GM18505 (cell line): ENCODE measurements around the gene MRPL39.

Source experiments
- ATAC-seq: cut with Tn5 transposase; IDR thresholded peaks from one replicate; pipeline ENCODE4 v1.9.1; 2021; ENCODE audit not compliant: unreplicated experiment
- POLR2A ChIP-seq: IDR thresholded peaks from 4 replicates; pipeline ENCODE4 v1.6.1; 2011; ENCODE audit warnings: borderline replicate concordance; ENCODE audit not compliant: insufficient read depth, insufficient read length; ENCODE audit errors: extremely low read depth

The MRPL39 gene

DNA sequence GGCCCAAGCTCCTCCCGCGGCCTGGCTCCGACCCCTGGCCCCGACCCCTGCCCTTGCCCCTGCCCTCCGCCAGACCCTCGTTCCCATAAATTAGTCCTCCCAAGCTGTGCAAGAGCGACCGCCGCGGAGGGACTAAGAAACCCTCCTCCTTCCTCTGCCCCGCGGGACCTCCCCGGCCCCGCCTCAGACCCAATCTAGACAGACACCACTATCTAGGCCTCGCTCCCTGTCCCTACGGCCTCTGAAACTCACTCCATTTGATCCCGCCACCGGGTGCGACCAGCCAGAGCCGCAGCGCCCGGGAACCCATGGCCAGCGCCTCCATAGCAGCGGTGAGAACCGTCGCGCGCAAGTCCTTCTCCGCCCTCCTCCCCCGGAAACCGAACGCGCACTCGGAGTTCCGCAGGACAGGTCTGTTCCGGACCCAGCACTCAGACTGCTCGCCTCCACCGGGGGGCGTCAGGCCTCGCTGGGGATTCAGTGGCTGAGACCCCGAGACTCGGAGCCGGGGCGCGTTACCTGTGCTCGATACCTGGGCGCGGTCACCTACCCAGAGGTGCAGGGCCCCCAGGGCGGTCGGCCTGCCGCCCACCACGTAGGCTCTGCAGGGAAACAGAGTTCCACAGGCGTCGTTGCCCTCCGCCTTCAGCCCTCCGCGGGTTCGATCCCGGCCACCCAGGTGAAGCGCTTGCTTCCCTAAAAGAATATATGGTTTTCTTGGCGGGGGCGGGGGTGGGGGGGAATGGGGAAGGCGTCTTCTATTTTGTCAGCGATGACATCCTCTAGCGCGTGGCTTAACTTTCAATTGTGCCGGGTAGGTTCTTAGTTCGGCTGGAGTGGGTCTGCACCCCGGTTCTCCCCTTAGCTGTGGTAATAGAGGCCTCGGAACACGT is at the start of gene MRPL39:
Gene MRPL39 (minus strand): TSS at position 331 of the 893 bp plus-strand sequence. CDS start 6 bp downstream, at position 325.
- peak; percentile 90 for TF ChIP-seq POLR2A
- peak; percentile 96 for ATAC-seq

DNA sequence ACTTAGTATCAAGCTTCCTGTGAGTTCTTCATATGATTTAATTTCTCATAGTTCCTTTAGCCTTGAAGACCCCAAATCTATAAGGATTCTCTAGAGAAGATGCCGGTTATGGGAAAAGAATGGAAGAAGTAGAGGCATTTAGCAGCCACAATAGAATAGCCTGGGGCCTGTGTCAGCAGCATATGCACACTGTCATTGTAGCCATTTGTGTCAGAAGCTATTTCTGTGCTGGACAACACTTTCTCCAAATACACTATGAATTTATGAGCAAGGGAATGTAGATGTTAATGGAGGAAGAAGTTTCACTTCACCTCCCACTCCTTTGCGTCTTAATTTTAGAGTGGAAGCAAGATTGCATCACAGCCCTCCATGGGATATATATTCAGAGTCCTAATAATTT is 49.1 kb upstream of the MRPL39 start:
- ATAC-seq = no peak
- no peak for TF ChIP-seq POLR2A

DNA sequence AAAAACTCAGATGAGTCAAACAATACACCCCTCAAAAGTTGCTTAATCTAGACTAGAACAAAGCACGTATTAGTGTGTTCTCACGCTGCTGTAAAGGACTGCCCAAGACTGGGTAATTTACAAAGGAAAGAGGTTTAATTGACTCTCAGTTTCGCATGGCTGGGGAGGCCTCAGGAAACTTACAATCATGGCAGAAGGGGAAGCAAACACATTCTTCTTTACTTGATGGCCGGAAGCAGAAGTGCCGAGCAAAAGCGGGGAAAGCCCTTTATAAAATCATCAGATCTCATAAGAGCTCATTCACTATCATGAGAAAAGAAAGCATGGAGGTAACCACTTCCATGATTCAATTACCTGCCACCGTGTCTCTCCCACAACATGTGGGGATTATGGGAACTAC is 41.9 kb upstream of the MRPL39 start:
- TF ChIP-seq POLR2A = no peak
- ATAC-seq = no peak

DNA sequence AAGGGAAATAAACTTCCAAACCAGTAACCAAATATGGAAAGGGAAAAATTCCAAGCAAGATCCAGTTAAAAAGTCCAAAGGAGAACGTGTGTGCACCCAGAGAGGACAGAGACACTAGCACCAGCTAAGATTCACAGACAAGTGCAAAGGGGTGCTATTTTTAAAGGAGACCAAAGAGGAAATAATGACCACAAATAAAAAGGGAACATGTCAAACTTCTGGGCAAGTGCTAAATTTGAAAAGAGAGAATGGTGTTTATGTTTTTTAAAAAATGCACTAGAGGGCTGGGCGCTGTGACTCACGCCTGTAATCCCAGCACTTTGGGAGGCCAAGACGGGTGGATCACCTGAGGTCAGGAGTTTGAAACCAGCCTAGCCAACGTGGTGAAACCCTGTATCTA is 40.4 kb upstream of the MRPL39 start:
- ATAC-seq = no peak

DNA sequence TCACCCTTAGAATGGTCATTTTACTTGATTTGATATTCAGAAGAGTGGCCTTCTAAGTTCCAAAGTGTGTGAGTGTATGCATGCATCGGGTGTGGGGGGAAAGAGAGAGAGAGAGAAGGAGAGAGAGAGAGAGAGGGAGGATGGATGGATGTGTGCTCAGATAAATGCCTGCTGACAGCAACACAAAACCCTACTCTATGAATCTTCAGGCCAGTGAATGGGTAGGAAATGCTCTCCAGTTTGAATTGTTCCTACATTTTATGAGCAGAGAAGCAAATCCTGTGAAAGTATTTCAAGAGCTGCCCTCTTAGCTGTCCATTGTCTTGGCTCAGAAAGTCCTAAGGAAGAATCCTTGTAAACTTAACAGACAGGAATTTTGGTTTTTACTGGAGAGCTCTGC is 39.2 kb upstream of the MRPL39 start:
- no peak for ATAC-seq
- TF ChIP-seq POLR2A = no peak

More for the DNA sequence above, 40.4 kb upstream of the MRPL39 start:
- TF ChIP-seq POLR2A = no peak

DNA sequence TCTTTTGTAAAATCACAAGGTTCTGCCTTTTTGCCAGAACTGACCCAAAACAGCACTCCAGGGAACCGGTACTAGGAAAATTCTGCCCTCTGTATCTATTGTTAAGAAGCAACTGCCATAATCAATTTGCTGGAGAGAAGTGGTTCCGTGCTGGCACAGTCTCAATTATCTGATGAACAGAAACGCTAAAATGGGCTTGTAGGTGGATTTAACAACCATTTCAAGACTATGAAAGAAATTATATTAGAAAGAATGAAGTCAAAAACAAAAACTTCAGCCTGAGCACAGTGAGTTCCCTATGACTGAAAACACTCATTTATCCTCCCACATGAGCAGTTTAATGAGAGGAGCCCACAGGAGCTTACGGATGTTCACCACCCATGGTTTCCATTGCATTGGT is 36.2 kb upstream of the MRPL39 start:
- TF ChIP-seq POLR2A = no peak
- no peak for ATAC-seq

DNA sequence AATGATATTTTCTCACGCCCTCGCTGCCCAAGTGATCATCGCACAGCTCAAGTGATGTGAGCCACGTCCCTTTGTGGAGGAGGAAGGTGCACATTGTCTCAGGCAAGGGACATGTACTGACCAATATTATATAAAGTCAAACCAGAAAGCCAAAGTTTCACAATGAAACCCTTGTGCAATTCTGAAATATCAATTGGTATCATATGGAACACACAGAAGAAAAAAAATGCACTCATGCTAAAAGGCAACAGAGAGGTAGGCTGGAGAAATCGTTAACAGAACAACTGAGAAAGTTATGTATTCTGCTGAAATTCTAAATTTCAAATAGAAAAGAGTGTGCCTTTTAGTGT is 33.6 kb upstream of the MRPL39 start:
- ATAC-seq = no peak
- TF ChIP-seq POLR2A = no peak

DNA sequence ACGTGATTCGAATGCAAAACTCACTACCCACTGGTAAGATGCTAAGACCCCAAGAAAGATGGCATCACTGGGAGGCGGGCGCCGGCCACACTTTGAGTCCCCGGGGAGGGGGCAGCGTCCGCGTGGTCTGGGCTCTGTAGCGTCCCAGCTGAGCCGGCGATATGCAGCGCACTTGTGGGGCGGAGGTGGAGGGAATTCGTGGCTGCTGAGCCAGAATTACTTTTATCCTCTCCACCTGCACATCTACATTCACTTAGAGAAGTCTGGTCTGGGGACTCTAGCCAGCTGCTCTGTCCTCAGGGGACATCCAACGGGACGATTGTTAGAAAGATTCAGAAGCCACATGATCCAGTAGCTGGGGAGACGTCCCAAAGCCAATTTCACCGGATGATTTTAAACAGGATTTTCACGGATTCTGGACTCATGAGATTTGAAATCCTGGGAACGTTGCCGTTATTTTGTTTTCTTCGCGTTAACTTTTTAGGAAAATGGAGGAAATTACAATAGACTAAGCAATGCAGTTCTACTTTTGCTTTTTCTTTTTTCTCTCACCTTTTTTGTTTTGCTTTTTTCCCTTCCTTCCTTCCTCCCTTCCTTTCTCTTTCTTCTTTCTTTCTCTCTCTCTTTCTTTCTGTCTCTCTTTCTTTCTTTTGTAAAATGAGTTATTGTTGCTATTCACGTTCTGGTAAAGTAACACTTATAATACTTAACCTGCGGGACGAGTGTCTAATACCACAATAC is 33.1 kb upstream of the MRPL39 start:
- TF ChIP-seq POLR2A = no peak
- ATAC-seq = peak; percentile 26

DNA sequence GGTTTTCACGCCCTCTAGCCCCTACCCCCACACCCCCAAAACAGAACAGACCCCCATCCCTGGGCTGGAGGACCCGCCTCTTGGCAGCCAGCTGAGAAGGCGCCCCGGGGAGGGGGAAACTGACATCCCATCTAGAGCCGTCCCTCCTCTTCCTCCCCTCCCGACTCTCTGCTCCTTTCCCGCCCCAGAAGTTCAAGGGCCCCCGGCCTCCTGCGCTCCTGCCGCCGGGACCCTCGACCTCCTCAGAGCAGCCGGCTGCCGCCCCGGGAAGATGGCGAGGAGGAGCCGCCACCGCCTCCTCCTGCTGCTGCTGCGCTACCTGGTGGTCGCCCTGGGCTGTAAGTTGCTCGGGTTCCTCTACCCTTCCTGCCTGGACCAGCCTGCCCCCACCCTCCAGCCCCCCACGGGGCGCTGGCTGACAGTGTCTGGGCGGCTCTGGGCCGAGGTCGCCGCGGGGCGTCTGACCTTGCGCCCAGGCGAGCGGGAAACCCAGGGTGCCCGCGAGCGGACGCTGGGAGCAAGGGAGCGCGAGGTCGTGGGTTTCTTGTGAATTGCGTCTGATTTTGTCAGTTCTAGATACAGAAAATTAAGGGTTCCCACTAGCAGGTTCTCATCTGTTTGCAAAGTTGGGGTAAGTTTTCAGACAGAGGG is 32.4 kb upstream of the MRPL39 start:
- ATAC-seq = peak; percentile 77
- no peak for TF ChIP-seq POLR2A

DNA sequence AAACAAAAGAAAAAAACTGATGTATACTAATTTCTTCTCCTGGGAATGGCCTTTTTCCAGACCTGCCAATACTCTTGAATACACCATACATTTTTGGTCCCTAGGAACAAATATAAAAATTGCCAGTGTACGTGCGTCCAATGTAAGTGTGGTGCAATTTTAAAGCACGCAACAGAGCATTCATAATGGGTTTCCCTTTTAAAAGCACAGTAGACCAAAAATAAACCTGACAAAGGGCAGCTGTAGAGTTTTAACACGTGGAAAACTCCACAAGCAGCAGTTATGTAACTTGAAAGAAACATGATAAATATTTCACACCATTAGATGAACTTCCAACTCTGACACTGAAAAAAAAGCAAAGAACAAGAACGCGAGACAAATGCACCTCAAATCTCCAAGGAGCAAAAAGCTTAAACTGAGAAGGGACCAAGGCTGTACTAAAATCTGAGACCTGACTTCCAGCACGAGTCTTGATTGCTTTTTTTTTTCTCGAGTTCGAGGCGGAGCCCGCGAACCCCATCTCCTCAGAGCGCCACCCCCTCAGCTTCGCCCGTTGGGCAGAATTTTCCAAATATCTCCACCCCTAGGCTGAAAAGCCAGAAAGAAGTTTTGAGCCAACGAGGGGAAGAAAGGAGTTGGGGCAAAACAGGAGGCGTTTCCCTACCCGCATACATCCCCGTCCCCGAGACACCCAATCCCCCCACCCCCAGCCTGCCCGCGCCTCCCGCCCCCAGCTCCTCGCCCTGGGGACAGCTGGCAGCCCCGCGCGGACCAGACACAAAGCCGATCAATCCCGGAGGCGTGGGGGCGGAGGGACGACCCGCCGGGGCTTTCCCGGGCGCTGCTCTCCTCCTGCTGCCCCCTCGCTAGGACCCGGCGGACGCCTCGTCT is 31.6 kb upstream of the MRPL39 start, which contains the start of gene JAM2:
Gene JAM2 (plus strand): TSS at position 599 of the 891 bp plus-strand sequence. CDS start 564 bp downstream, outside the sequence.
- peak; percentile 47 for ATAC-seq
- no peak for TF ChIP-seq POLR2A

DNA sequence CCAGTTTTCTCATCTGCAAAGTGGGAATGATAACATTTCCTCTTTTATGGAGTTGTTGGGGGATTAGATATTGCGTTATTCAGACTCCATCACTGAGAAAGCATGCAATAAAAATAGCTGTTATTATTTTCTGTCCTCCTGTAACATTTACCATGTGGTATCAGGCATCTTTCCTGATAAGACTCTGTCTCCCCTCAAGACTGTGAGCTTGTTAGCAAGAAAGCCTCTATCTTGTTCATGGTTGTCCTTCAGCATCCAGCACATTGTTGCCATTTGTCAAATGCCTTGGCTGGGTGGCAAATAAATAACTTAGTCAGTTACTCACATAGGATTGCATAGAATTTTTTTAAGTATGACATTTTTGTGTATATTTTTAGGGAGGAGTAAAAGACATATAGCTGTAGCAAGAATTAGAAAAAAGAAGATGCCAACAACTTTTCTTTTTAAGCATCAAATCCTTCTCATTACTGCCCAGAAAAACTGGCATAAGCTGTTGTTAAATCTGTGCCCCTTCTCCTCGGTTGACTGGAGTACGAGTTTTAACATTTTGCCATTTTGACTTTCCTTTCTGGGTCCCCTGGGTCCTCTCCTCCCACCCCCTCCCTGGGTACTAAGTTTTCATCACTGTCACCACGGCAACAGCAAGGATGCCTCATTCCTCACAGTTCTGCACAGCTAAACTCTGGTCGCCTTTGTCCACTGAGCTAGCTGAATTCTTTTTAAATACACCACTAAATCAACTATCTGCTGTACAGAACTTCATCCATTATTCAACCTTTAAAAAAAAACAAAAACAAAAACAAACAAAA is 30.8 kb upstream of the MRPL39 start:
- TF ChIP-seq POLR2A = no peak
- no peak for ATAC-seq

DNA sequence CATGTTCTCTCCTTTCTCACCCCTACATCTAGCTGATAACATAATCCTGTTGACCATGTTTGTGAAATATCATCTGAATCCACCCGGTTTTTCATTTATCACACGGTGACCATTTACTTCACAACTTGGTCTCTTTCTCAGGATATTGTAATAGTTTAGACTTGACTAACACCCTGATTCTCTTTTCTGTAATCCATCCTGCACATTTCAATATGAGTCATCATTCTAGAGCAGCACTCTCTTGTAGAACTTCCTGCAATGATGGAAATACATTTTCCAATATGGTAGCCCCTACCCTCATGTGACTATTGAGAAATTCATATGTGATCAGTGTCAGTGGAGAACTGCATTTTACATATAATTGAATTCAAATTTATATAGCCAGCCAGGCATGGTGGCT is 29.4 kb upstream of the MRPL39 start:
- TF ChIP-seq POLR2A = no peak

More for the DNA sequence above, 29.4 kb upstream of the MRPL39 start:
- ATAC-seq = no peak
